EL (cell line): ENCODE results near the gene TBATA.
"Not testable (repeated sequence)": the region's sequence is repeated elsewhere in the genome, so short reads cannot be mapped to it uniquely, and the experiment has no call there.

Source experiments
- DNase-seq: peaks from one replicate; pipeline ENCODE4 v3.0.0-alpha.2; 2016

The TBATA gene

GRCh38 chr10:70777063-70777875, 7.9 kb downstream of the TBATA start:
- DNase-seq = no peak

DNA sequence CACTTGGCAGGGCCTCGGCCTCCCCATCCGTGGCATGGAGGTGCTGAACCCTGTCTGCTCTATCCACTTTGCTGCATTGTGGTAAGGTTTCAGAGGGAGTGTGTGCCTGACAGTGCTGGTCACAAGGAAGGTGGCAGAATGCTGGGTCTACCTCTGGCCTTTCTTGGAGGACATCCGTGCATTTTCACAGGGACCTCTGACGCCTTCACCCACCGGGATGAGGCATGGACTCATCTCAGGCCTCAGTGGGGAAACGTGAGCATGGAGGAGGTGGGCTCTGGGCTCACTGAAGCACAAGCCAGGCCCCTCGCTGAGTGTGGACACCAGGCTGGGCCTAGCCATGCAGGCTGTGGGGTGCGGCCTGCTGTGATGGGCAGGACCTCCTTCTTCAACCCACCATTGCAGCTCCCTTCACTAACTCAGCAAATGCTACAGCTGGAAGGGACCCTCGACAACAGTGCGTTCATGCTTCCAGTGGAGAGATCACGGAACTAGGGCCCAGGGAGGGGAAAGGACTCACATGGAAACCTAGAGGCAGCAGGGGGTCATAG, 8.6 kb downstream of the TBATA start:
- DNase-seq = no peak

GRCh38 chr10:70775679-70776454, 9.3 kb downstream of the TBATA start:
- DNase-seq = no peak

DNA sequence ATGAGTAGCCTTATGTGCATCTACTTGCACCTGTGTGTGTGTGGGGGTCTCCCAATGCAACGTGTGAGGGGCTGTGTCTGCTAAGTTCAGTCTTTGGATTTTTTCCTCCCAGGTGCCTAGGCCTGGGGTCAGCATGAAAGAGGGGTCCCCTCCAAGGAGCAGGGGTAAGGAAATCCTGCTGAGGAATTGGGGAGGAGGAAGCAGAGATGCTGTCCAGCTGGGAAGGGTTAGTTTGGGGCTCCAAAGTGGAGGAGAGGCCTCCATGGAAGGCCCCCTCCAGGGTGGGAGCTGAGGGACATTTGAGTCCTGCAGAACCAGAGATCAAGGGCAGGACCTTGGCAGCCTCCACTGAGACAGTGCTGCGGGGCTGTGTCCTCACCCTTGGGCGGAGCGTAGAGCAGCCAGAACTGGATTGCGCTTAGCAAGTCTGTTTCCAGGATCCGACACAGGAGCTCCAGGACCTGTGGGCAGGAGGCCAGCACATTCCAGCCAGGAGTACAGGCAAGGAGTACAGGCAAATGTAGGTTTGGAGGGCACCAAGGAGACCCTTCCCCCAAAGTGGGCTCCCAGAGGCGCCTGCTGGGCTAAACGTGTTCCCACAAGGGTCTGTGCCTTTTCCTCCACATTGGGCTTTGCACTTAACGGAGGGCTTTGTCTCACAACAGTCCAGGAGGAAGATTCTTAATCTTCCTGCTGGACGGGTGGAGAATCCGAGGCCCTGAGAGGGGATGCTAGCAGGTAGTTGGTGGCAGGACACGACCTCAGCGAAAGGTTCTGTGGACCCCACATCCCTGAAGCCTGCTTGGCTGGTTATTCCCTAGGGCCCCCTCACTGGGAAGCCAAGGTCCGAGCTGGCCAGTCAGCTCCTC, 10.1 kb downstream of the TBATA start:
- DNase-seq = no peak

DNA sequence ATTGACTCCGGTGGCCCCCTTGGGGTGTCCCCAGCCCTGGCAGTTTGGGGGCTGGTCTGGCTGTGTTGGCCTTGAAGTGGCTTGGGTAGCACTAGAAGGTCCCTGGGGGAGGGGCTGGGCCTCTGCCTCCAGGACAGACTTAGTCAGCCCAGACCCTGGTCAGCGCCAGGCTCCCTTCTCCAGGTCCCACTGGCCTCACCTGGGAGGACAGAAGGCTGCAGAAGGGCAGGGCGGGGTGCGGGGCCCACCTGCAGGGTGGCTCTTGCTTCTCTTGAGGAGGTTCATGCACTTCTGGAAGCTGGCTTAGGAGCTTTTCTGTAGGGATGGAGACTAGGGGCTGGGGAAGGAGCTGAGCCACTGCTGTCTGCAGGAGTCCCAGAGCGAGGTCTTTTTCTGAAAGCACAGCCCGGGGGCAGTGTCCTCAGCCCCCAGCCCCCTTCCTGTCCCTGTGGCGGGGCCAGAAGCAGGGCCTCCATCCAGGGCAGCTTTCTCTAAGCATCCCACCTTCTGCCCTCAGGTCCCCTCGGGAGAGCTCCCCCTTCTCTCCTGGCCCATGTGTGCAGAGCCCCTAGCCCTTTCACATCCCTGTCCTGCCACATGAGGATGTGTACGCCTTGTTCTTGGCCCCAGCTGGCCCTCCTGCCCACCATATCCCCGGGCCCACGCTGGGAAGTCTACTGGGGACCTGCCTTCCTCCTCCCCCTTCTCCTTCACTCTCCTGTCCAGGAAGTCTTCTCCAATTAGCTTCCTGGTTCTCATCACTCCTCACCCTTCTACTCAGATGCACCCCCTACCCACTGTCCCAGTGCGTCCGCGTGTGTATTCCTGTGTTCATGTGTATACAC, 11.0 kb downstream of the TBATA start:
- DNase-seq = no peak

- DNase-seq = no peak
Measured at GRCh38 chr10:70773461-70773860, 11.7 kb downstream of the TBATA start.

GRCh38 chr10:70772627-70773026, 12.6 kb downstream of the TBATA start:
- no peak for DNase-seq

DNA sequence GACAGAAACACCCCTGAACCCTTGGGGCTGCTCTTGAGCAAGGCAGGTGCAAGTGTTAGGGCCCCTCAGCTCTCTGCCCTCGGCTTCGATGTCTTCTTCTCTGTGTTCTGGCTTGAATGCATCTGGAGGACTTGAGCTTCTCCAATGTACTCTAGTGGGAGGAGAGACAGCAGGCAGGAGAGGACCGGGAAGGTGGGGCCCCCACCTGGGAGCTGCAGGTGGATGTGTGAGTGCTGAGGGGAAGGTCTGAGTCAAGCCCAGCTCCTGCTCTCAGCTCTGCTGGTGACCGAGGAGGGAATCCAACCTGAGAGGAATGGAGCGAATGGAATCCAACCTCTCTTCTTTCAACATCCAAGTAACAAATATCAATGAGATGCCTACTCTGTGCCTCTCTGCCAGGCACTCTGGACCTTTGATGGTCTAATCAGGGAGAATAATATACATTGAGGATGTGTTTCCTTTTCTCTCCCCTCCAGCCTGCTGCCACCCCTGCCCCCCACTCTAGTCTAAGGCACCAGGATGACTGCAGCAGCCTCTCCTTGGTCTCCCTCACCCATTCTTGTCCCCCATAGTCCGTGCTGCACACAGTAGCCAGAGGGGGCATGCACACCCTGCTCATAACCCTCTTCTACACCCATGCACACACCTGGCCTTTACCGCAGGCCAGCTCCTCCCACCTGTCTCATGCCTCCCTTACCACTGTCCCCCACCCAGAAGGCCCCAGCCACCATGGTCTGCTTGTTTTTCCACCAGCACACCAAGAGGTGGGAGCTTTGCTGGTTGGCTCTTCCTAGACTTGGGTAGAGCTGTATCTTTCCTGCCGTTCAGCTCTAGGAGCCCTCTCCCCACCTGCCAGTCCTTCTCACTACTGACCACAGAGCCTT, 13.6 kb downstream of the TBATA start:
- no peak for DNase-seq

DNA sequence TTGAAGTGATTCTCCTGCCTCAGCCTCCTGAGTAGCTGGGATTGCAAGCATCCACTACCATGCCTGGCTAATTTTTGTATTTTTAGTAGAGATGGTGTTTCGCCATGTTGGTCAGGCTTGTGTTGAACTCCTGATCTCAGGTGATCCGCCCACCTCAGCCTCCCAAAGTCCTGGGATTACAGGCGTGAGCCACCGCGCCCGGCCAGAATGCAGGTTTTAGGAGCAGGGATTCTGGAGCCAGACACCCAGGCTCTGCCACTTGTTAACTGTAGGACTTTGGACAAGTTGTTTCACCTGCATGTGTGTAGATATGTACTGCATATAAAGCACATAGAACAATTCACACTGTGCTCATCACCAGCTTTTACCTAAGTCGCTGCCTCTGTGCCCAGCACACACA, 14.7 kb downstream of the TBATA start:
- DNase-seq = not testable (repeated sequence)

DNA sequence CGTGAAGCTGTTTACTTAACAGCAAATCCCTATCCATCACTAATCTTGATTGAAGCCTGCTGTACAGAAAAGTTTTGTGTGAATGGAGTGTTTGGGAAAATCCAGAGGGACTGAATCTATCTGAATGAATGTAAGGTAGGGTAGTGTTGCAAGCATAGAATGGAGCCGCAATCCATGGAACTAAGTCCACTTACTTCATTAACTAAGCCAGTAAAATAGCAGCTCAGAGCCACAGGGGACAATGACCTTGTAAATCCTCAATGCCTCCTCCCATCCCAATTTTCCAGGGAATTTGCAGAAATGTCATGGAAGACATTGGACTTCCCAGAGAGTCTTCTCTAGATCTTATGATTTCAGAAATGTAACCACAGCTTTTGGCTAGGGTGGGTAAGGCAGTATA, 15.2 kb downstream of the TBATA start:
- DNase-seq = no peak

DNA sequence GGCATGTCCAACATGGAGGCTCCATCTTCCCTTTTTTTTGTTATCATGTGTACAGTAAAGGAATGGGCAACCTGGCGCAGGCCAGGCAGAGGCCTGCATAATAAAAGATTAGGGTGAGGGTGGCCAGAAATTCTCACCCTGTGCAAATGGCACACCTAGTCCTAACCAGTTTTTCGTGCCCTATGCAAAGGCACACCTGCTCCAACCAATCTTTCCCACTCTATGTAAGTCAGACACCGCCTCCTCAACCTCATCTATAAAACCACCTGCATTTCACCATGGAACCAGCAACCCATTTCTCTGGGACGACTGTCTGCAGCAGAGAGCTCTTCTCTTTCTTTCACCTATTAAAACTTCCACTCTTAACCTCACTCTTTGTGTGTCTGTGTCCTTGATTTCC, 16.1 kb downstream of the TBATA start:
- DNase-seq = no peak

- not testable (repeated sequence) for DNase-seq
Measured at GRCh38 chr10:70768026-70768685, 17.0 kb downstream of the TBATA start.

GRCh38 chr10:70765794-70766594, 19.2 kb downstream of the TBATA start:
- DNase-seq = no peak

DNA sequence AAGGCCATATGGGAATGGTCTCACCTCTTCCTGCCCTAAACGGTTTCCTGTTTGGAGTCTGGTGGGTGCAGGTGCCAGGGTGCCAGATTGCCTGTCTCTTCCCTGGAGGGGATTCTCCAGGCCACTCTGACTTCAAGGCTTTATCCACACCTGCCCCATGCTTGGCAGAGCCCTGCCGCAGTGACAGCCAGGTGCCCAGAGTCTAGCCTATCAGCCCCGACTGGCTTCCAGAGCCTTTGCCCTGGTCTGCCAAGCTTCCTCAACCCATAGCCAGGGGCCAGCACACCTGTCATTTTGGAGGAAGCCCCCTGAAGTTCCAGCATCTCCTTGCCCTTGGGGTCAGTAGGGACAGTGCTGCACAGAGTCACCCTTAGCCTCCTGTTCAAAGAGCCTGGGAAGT, 21.6 kb downstream of the TBATA start:
- no peak for DNase-seq

DNA sequence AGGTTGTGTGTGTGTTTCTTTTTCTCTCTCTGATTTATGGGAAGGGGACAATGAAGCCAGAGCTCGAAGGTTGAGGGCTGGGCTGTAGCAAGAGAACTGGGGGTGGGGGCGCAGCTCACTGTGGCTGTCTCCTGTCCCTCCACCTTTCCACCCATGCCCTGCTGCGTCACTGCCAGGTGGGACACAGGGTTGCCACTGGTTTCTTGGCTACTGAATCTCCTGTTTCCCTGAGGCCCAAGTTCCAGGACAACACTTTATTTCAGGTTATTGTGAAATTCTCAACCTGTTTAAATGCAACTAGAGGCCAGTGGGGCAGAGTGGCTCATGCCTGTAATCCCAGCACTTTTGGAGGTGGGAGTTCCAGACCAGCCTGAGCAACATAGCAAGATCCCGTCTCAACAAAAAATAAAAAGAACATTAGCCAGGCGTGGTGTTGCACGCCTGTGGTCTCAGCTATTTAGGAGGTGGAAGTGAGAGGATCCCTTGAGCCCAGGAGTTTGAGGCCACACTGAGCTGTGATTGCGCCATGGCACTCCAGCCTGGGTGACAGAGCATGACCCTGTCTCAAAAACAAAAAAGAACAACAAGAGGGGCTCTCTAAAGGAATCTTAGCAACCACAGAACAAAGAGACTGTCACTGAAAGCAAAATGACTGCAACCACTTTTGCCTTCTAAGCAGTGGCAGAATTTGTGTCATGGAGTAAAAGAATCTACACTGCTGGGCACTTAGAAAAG, 22.6 kb downstream of the TBATA start:
- no peak for DNase-seq

- no peak for DNase-seq
Measured at GRCh38 chr10:70761727-70762350, 23.3 kb downstream of the TBATA start.

GRCh38 chr10:70761031-70761601, 24.1 kb downstream of the TBATA start:
- peak; percentile 15 for DNase-seq

GRCh38 chr10:70760271-70760787, 24.8 kb downstream of the TBATA start:
- DNase-seq = no peak
